Hepatic stellate cell (primary cell): ENCODE results near the gene MCM9.
"Not testable (repeated sequence)": the region's sequence is repeated elsewhere in the genome, so short reads cannot be mapped to it uniquely, and the experiment has no call there.

Experiments
- DNase-seq: peaks from one replicate; pipeline ENCODE4 v3.0.0; 2011; ENCODE audit warnings: low spot score

The MCM9 gene

GRCh38 chr6:118893807-118894424, 41.0 kb downstream of the MCM9 start, which contains the start of gene ASF1A:
TSS of gene ASF1A (plus strand) at chr6:118894152. CDS start at chr6:118894414, 262 bp downstream.
- peak; percentile 90 for DNase-seq

- no peak for DNase-seq
These were observed 41.7 kb downstream of the MCM9 start for GRCh38 chr6:118893064-118893806.

DNA sequence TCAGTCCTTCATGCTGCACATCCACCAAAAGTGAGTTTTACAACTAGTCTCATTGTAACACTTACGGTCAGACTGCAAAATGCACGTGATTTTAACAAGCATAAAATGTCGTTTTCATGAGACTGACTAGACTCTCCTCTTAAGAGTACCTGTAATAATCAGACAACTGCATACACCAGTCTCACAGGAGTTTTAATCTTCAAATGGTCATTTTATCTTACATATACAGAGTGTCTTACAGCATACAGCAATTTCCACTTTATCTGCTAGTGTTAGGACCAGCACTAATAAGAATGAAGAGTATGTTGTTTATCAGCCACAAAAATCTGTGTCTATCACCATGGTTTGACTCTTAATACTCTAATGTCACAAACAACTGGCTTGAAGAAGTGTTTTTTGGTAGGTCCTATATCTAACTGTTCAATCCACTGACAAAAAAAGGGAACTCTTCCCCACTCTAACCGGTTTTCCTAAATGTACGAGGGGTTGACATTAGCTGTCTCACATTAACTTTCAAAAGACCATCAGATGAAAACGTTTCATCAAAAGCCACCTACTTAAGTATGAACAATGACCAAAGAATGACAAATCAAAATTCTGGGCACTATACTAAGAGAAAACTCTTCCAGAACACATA, 42.5 kb downstream of the MCM9 start:
- DNase-seq: no peak

DNA sequence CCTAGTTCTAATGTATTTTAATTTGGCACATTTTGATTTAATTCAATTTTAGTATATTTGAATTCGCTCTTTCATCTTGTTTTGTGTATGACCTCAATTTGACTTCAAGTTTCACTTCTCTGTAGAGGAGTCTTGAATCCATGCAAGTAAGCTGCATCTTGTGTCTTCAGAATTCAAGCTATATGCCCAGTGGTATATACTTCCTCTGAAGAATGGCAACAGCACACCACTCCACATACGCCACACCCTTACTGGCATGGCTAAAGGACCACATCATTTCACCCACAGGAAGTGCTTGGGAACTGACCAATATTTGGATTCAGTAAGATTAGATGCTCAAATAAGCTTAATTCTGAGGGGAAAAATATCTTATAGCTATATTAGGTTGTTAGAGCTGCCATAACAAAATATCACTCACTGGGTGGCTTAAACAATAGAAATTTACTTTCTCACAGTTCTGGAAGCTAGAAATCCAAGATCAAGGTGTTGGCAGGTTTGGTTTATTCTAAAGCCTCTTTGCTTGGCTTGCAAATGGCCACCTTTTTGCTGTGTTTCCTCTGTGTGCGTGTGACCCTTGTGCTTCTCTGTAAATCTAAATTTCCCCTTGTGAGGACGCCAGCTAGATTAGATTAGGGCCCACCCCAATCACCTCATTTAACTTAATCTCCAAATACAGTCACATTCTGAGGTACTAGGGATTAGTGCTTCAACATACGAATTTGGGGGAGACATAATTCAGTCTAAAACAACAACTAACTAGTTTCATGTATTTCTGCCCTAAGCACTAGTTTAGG, 43.8 kb downstream of the MCM9 start:
- DNase-seq: no peak

DNA sequence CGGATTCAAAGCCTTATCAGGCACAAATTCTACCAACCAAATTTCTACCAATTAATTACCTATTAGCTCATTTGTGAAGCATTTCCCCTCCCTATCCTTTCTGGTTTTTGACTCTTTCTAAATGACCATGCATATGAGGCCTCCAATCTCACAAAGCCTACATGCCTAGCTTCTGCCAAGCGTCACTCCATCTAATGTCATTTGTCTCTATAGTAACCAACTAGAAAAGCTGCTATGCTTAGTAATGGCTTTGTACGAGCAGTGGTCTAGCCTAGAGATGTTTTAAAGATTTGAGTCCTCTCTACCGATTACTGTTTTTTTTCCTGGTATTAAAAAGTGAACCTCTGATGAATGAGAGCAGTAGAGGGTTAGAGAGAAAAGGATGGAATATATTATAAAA, 45.8 kb downstream of the MCM9 start:
- no peak for DNase-seq

DNA sequence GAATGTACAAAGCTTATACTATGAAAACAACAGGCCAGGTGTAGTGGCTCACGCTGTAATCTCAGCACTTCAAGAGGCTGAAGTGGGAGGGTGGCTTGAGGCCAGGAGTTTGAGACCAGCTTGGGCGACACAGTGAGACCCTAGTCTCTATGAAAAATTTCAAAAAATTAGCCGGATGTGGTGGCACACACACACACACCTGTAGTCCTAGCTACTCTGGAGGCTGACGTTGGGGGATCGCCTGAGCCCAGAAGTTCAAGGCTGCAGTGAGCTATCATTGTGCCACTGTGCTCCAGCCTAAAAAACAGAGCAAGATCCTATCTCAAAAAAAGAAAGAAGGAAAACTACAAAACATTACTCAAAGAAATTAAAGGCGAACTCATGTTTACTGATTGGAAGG, 48.3 kb downstream of the MCM9 start:
- no peak for DNase-seq

GRCh38 chr6:118882314-118882905, 52.5 kb downstream of the MCM9 start:
- no peak for DNase-seq

GRCh38 chr6:118881440-118882313, 53.3 kb downstream of the MCM9 start:
- no peak for DNase-seq

GRCh38 chr6:118877806-118878205, 57.2 kb downstream of the MCM9 start:
- no peak for DNase-seq

DNA sequence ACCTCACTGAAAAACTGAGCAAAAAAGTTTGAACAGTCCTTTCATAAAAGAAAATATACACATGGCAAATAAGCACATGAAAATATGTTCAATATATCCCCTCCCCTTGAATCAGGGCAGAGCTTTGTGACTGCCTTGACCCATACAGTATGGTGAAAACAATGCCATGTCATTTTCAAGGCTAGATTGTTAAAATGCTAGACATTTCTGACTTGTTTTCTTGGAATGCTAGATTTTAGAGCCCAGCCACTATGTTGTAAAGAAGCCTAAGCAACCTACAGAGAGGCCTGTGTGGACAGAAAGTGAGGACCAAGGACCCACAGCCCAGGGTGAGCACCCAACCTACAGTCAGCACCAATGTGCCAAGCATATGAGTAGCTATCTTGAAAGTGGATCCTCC, 58.1 kb downstream of the MCM9 start:
- DNase-seq: peak; percentile 41

GRCh38 chr6:118876198-118876597, 58.8 kb downstream of the MCM9 start:
- DNase-seq: no peak

GRCh38 chr6:118875672-118876071, 59.3 kb downstream of the MCM9 start:
- DNase-seq: no peak

DNA sequence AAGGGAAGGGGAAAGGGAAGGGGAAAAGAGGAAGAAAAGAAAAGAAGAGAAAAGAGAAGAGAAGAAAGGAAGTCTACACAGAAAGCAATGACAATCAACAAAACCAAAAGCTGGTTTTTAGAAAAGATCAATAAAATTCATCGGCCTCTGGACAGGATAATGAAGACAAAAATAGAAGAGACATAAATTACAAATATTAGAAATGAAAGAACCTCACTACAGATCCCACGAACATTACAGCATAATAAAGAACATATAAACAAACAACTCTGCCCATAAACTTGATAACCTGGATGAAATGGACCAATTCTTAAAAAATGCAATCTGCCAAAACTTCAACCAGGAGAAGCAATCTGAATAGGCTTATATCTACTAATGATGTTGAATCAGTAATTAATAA, 61.7 kb downstream of the MCM9 start:
- DNase-seq: no peak

DNA sequence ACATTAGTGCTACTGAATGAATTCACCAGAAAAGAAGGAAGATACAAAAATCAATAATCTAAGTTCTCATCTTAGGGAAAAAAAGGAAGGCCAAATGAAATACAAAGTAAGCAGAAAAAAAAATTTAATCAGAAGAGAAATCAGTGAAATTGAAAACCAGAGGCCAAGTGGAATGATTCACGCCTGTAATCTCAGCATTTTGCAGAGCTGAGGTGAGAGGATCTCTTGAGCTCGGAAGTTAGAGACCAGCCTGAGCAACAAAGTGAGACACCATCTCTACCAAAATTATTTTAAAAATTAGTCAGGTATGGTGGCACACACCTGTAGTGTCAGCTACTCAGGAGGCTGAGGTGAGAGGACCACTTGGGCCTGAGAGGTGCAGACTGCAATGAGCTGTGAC, 62.2 kb downstream of the MCM9 start:
- no peak for DNase-seq

DNA sequence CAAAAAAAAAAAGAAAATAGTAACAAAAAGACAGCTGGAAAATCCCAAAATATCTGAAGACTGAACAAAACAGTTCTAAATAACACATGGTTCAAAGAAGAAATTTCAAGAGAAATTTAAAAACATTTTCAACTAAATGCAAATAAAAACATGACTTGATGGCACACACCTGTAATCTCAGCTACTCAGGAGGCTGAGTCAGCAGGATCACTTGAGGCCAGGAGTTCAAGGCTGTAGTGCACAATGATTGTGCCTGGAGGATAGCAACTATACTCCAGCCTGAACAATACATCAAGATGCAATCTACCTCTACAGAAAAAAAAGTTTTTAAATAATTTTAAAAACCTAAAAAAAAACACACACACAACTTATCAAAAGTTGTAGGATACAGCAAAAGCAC, 62.6 kb downstream of the MCM9 start:
- DNase-seq: no peak

DNA sequence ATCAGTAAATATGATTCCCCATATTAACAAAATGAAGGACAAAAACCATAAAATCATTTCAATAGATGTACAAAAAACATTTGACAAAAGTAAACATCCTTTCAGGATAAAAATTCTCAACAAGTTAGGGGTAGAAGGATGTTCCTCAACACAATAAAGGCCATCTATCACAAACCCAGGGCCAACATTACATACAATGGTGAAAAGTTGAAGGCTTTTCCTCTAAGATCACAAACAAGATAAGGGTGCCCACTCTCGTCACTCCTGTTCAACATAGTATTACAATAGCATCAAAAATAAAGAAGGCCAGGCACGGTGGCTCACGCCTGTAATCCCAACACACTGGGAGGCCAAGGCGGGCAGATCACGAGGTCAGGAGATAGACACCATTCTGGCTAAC, 63.6 kb downstream of the MCM9 start:
- no peak for DNase-seq

DNA sequence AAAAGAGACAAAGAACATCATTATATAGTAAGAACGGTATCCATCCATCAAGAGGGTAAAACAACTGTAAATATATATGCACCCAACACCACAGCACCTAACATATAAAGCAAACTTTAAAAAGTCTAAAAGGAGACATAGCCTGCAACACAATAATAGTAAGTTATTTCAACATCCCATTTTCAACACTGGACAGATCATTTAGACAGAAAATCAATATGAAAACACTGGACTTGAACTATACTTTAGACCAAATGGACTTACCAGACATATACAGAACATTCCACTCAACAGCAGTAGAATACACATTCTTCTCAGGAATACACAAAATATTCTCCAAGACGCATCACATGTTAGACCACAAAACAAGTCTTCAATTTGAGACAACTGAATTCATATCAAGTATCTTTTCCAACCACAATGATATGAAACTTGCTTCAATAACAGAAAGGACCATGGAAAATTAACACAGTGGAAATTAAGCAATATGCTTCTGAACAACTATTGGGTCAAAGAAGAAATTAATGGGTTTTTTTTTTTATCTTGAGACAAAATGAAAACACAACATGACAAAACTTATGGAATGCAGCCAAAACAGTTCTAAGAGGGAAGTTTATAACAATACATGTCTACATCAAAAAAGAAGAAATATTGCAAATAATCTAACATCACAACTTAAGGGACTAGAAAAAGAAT, 64.9 kb downstream of the MCM9 start:
- DNase-seq: no peak

- DNase-seq: no peak
These were observed 65.6 kb downstream of the MCM9 start for GRCh38 chr6:118869350-118869749.

DNA sequence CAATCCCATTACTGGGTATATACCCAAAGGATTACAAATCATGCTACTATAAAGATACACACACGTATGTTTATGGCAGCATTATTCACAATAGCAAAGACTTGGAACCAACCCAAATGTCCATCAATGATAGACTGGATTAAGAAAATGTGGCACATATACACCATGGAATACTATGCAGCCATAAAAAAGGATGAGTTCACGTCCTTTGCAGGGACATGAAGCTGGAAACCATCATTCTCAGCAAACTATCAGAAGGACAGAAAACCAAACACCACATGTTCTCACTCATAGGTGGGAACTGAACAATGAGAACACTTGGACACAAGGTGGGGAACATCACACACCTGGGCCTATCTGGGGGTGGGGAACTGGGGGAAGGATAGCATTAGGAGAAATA, 66.1 kb downstream of the MCM9 start:
- DNase-seq: not testable (repeated sequence)

DNA sequence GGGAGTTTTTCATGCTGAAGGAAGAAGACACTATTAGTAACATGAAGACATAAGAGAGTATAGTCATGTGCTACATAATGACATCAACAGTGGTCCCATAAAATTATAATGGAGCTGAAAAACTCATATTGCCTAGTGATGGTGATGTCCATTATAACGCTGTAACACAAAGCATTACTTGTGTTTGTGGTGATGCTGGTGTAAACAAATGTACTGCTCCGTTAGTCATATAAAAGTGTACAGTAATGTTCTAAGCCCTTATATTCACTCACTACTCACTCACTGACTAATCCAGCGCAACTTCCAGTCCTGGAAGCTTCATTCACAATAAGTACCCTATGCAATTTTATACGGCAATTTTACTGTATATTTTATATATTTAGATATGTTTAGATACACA, 67.8 kb downstream of the MCM9 start:
- no peak for DNase-seq

GRCh38 chr6:118865100-118865391, 69.9 kb downstream of the MCM9 start:
- no peak for DNase-seq
